Spleen (tissue), 3 donors: ENCODE results near the gene FNBP1L.

Experiments used
- POLR2A ChIP-seq, 3 donors: fragments of 450-650 bp; IDR thresholded peaks; one replicate each; pipeline ENCODE4 v1.5.1; 2017; ENCODE audit warnings: antibody characterized with exemption in 3 of 3, mild to moderate bottlenecking in 1 of 3
- POLR2AphosphoS5 ChIP-seq, 3 donors: sonication (generic); formaldehyde crosslinking; IDR thresholded peaks; one replicate each; pipeline ENCODE4 v1.5.1; 2017; ENCODE audit warnings: antibody characterized with exemption in 3 of 3

- TF ChIP-seq POLR2A (IDR thresholded peaks at IDR 0.05) (no peak), POLR2AphosphoS5 (IDR thresholded peaks at IDR 0.05) (no peak)
These were observed 33.2 kb upstream of the FNBP1L start for GRCh38 chr1:93414749-93415148.
